Measurements from ENCODE around the gene SMURF2.

DNA sequence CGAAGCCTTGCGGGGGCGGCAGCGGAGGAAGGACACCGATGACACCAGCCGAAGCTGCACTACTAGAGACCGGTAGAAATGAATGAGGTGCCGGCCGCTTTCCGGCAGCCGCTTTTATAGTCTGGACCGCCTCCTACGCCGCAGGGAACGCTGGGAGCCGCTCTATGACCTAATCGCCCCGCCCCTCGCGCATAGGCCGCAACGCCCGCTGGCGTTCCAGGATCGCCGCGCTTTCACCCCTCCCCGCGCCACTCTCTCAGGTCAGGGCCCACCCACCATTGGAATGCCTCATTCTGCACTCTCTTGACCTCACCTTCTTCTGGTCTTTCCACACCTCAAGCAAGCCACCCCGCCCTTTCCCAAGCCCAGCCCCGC, 155.9 kb downstream of the SMURF2 start, which contains the start of gene DDX5:
- TF ChIP-seq, protein P1, sequence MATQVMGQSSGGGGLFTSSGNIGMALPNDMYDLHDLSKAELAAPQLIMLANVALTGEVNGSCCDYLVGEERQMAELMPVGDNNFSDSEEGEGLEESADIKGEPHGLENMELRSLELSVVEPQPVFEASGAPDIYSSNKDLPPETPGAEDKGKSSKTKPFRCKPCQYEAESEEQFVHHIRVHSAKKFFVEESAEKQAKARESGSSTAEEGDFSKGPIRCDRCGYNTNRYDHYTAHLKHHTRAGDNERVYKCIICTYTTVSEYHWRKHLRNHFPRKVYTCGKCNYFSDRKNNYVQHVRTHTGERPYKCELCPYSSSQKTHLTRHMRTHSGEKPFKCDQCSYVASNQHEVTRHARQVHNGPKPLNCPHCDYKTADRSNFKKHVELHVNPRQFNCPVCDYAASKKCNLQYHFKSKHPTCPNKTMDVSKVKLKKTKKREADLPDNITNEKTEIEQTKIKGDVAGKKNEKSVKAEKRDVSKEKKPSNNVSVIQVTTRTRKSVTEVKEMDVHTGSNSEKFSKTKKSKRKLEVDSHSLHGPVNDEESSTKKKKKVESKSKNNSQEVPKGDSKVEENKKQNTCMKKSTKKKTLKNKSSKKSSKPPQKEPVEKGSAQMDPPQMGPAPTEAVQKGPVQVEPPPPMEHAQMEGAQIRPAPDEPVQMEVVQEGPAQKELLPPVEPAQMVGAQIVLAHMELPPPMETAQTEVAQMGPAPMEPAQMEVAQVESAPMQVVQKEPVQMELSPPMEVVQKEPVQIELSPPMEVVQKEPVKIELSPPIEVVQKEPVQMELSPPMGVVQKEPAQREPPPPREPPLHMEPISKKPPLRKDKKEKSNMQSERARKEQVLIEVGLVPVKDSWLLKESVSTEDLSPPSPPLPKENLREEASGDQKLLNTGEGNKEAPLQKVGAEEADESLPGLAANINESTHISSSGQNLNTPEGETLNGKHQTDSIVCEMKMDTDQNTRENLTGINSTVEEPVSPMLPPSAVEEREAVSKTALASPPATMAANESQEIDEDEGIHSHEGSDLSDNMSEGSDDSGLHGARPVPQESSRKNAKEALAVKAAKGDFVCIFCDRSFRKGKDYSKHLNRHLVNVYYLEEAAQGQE (IDR thresholded peaks at IDR 0.05; ENCODE audit: insufficient read depth in 1 of 2, low read depth in 2 of 2, low read length in 2 of 2): peak; percentile 51 to 78; a peak in 2 of 4 replicates
- TF ChIP-seq TAF1 (IDR thresholded peaks at IDR 0.05; ENCODE audit: borderline replicate concordance, insufficient read depth, low read length) (peak; percentile 97), POLR2AphosphoS5 (IDR thresholded peaks at IDR 0.05; ENCODE audit: low read depth, low read length) (peak; percentile 100)
